IPS-NIHi11 (cell line): ENCODE measurements around the gene DDTL.

ENCODE experiments used
- DNase-seq: peaks from one replicate; pipeline ENCODE4 v3.0.0; 2012; ENCODE audit warnings: mixed read lengths, low spot score

The DDTL gene

GRCh38 chr22:24006207-24006913, 39.7 kb downstream of the DDTL start:
- no peak for DNase-seq

DNA sequence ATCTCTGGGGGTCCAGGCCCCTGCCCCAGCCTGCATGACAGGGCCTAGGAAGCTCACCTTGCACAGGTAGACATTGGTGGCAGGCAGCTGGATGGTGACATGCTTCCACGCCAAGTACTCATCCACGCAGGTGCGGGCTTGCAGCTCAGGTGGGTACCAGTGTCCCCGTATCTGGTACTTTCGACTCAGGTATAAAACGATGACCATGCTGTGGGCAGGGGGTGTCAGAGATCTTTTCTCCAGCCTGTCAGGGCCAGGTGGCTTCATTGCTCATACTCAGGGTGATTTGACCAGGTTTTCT, 40.2 kb downstream of the DDTL start:
- no peak for DNase-seq

DNA sequence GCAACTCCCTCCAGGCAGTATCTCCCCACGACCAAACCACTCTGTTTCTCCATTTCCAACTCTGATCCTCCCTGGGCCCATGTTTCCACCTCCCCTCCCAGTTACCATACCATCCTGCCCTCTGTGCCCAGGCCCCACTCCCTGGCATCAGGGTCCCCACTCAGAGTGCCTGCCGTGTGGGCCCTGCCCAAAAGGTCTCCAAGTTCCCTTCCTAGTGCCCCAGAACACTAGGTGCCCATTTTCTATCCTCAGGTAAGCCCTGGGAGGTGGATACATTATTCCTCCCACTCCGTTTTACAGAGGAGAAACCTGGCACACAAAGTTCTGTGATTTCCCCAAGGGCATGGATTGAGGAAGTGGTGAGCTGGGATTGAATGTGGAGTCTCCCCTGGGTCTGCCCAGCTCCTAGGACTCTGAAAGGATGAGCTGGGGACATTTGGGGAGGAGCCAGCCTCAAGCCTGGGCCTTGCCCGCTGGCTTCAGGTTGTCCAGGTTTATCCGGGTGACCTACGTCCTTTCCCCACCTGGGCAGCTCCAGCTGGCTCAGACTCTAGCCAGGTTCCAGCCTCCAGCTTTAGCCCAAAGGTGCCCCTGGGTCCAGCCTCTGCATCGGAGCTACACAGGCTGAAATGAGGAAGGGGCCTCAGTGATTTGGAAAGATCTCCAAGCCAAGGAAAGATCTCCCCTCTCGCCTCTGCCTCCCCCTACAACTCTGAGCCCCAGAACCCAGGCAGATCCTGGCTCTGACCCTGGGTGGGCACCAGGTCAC, 40.7 kb downstream of the DDTL start:
- DNase-seq, result no peak

GRCh38 chr22:24008022-24008283, 41.3 kb downstream of the DDTL start:
- DNase-seq, result no peak

- DNase-seq, result no peak
These were observed 41.9 kb downstream of the DDTL start for GRCh38 chr22:24008381-24009226.

DNA sequence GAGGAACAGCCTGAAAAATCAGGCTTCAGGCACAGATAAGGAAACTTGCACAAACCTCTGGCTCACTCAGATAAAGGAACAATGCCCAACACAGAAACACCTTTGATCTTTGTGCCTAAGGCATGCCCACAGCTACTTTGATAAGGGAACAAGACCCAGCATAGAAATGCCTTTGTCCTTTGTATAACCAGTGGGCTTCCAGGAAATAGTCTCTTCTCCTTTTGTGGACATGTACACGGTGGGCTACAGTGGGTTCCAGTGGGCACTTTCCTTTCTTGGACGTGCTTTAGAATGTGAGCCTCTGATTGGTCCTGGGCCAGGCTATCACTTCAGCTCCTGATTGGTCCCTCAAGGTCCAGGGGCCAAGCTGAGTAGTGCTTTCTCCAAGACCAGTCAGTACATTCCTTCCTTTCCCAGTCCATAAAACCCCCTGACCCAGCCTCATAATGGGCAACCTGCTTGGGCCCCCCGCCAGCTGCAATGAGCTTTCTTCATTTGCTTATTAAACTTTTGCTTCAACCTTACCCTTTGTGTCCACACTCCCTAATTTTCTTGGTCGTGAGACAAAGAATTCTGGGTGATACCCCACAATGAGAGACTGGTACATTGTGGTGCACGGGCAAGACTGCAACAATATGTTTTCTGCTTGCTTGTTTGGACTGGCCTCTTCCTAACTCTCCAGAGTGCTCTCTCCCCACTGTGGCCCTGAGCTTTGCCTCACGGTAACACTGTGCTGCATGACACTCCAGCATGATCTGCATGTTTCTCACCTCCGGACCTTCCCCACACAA, 42.7 kb downstream of the DDTL start:
- no peak for DNase-seq

- no peak for DNase-seq
These were observed 43.3 kb downstream of the DDTL start for GRCh38 chr22:24010018-24010391.

DNA sequence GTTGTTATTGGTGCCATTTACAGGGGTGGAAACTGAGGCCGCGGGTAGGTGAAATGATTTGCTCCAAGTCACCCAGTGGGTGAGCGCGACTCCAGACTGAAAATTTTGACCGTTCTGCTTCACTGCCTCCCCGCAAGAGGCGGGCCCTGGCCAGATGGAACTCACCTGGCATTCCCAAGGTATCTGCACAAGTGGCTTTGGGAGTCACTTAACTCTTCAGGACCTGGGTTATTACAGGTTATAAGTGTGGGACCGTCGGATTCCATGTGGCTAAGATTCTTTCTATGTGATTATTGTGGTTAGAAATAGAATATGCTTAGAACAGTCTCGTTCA, 45.0 kb downstream of the DDTL start:
- DNase-seq, result peak; percentile 49

DNA sequence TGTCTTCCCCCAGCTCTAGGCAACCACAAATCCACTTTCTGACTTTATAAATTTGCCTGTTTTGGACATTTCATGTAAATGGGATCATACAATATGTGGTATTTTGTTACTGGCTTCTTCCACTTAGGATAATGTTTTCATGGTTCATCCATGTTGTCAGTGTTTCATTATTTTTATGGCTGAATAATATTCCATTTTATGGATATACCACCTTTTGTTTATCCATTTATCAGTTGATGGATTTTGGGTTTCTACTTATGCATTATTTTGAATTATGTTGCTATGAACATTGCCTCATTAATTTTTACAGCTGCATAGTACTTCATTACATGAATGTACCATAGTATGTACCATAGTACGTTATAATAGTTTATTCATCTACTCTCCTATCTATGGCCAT, 49.5 kb downstream of the DDTL start:
- DNase-seq, result no peak

GRCh38 chr22:24021304-24021703, 54.6 kb downstream of the DDTL start:
- DNase-seq, result no peak
